Measurements from ENCODE around the gene KAZN.
A peak's percentile ranks its signal among the peaks of the same experiment; 100 is the strongest.

KAZN gene

DNA sequence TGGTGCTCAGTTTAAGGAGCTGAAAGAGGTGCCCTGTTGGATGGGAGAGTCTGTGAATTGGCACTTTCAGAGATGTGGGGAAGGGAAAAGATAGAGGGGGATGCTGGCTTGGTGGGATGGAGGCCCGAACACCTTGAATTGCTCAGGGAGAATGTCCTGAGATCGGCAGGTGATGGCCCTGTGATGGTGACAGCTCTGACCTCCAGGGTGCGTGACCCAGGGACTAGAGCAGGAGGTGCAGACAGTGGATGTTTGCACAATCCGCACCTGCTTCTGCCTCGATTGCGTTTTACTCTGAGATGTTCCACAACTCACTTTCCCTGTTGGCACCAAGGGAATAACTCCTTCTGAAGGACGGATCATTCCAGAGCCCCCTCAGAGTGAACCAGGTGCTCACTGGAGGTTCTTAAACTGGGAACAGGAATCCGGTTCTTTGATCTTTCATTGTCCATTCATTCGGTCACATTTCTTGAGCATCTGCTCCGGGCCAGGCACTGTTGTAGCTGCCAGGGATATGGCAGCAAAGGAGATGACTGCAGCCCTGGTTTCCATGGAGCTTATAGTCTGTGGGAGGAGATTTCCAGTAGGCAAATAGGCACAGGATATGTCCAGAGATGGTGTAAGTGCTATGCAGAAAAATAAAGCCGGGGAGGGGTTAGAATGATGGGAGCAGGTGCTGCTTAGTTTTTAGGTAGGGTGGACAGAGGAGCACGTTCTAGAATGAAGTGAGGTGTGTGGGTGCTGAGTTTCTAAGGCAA, 328.5 kb downstream of the KAZN start (continued):
- TF ChIP-seq PATZ1 (CRISPR knock-in tag; IDR thresholded peaks at IDR 0.05; ENCODE audit: borderline replicate concordance), result no peak

DNA sequence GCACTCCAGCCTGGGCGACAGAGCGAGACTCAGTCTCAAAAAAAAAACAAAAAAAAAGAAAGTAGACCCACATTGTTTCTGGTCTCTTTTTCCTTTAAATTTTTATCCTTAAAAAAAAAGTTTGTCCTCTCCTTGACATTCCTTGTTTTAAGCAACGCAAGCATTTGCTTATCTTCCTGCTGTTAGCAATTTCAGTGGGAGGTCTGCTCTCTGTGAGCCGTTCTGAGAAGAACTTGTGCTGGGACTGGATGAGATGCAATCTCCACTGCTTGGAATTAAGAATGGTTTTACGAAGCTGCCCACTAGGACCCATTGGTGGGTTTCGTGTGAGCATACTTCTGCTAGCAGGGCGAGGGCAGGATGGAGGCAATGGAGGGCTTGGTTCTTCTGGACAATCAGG, 329.9 kb downstream of the KAZN start:
- ATAC-seq, result no peak
- TF ChIP-seq CSRNP3 (CRISPR knock-in tag; IDR thresholded peaks at IDR 0.05) (no peak), ZFP3 (CRISPR knock-in tag; IDR thresholded peaks at IDR 0.05) (no peak), ESRRG (CRISPR knock-in tag; IDR thresholded peaks at IDR 0.05) (no peak), GLIS3 (CRISPR knock-in tag; IDR thresholded peaks at IDR 0.05) (no peak), BACH2 (CRISPR knock-in tag; IDR thresholded peaks at IDR 0.05; ENCODE audit: borderline replicate concordance) (no peak), OSR1 (CRISPR knock-in tag; IDR thresholded peaks at IDR 0.05) (no peak), CSDC2 (CRISPR knock-in tag; IDR thresholded peaks at IDR 0.05) (no peak), RARB (CRISPR knock-in tag; IDR thresholded peaks at IDR 0.05) (no peak), TOX (CRISPR knock-in tag; IDR thresholded peaks at IDR 0.05; ENCODE audit: borderline replicate concordance) (no peak), ZC3H10 (CRISPR knock-in tag; IDR thresholded peaks at IDR 0.05) (no peak)

GRCh38 chr1:14928886-14929546, 330.5 kb downstream of the KAZN start:
- TF ChIP-seq ZNF8 (CRISPR knock-in tag; IDR thresholded peaks at IDR 0.05) (no peak), BACH2 (CRISPR knock-in tag; IDR thresholded peaks at IDR 0.05; ENCODE audit: borderline replicate concordance) (no peak), ZFP30 (CRISPR knock-in tag; IDR thresholded peaks at IDR 0.05) (no peak), ESRRG (CRISPR knock-in tag; IDR thresholded peaks at IDR 0.05) (no peak), CSRNP3 (CRISPR knock-in tag; IDR thresholded peaks at IDR 0.05) (no peak), SNAI2 (CRISPR knock-in tag; IDR thresholded peaks at IDR 0.05) (no peak), RARB (CRISPR knock-in tag; IDR thresholded peaks at IDR 0.05) (no peak), ZFP3 (CRISPR knock-in tag; IDR thresholded peaks at IDR 0.05) (no peak), GLIS3 (CRISPR knock-in tag; IDR thresholded peaks at IDR 0.05) (no peak), ZNF565 (CRISPR knock-in tag; conservative IDR thresholded peaks at IDR 0.05; ENCODE audit: low read depth) (no peak), OSR1 (CRISPR knock-in tag; IDR thresholded peaks at IDR 0.05) (no peak)
- no peak for ATAC-seq

GRCh38 chr1:14929547-14930246, 331.2 kb downstream of the KAZN start:
- peak; percentile 76 for TF ChIP-seq ISL1 (CRISPR knock-in tag; IDR thresholded peaks at IDR 0.05)
- no peak for TF ChIP-seq OSR1 (CRISPR knock-in tag; IDR thresholded peaks at IDR 0.05)
- TF ChIP-seq POU6F1 (CRISPR knock-in tag; IDR thresholded peaks at IDR 0.05; ENCODE audit: borderline replicate concordance, low read depth), result no peak
- no peak for ATAC-seq
